Ovary (tissue), 9 donors: ENCODE measurements around the gene CEP83. TPM values are rescaled to one million over a fixed set of nuclear protein-coding genes. Genes with fewer than 3 reads are reported as not detected.
"Not testable (repeated sequence)": the region's sequence is repeated elsewhere in the genome, so short reads cannot be mapped to it uniquely, and the experiment has no call there.

Experiments
- DNase-seq, 5 donors: peaks; one replicate each; pipeline ENCODE4 v3.0.0-alpha.2; 2019 to 2020
- H3K27ac ChIP-seq, 2 donors: fragments of 200-600 bp; one replicate each; pipeline versions ENCODE4 v1.5.1 to v1.8.0; 2019 to 2022
- H3K27me3 ChIP-seq: fragments of 200-600 bp; one replicate; pipeline ENCODE4 v1.8.0; 2022
- H3K36me3 ChIP-seq: fragments of 200-600 bp; sonication (generic); one replicate; pipeline ENCODE4 v1.5.1; 2019
- H3K4me1 ChIP-seq: one replicate; pipeline ENCODE4 v1.8.1; 2013; ENCODE audit warnings: mild to moderate bottlenecking, moderate library complexity; ENCODE audit not compliant: insufficient read depth
- H3K4me3 ChIP-seq: fragments of 200-600 bp; sonication (generic); one replicate; pipeline ENCODE4 v1.5.1; 2017
- H3K9me3 ChIP-seq, 2 donors: fragments of 200-600 bp in 1 of 2; sonication (generic) in 1 of 2; one replicate each; pipeline versions ENCODE4 v1.5.1 to v1.8.1; 2013 to 2019; ENCODE audit warnings: mild to moderate bottlenecking in 1 of 2, moderate library complexity in 1 of 2
- EP300 ChIP-seq: sonication (generic); formaldehyde crosslinking; IDR thresholded peaks from one replicate; pipeline ENCODE4 v1.6.1; 2017; ENCODE audit warnings: antibody characterized with exemption
- POLR2A ChIP-seq: fragments of 450-650 bp; IDR thresholded peaks from one replicate; pipeline ENCODE4 v1.6.1; 2017; ENCODE audit warnings: antibody characterized with exemption, mild to moderate bottlenecking, moderate library complexity
- WGBS, 3 donors: extraction: QIAGEN DNeasy Blood & Tissue Kit in 1 of 3; methylation state at CpG; one replicate each; pipeline versions ENCODE4 v1.1.5 to v1.1.7; 2013 to 2017; 5-methylcytosine and 5-hydroxymethylcytosine counted together
- intact Hi-C, 4 donors: fragments of 100-400 bp; cut with DNase I; formaldehyde crosslinking; loops; one replicate each; pipeline versions ENCODE4 v1.11.0 to v1.15.1; 2022 to 2023
- polyA plus RNA-seq, 2 donors: library from polyadenylated mRNA; stranded (reverse); fragments of 200-250 nt in 1 of 2; fragments of 350-450 nt in 1 of 2; fragmentation: Illumina TruSeq in 1 of 2; extraction: RNeasy Lipid Tissue Mini Kit (QIAGEN cat#74804) in 1 of 2; gene quantifications; one replicate each; pipeline ENCODE4 v1.2.3, GENCODE V29; 2013 to 2014
- total RNA-seq, 7 donors: library from RNA; depleted of rRNA in 2 of 7; stranded (reverse); fragments of >200 nt in 2 of 7; fragmentation: NEBNext Ultra II Directional in 3 of 7; extraction: Animal tissue kit (Norgen Biotek cat#: 25700) in 3 of 7; gene quantifications; one replicate each; pipeline versions ENCODE4 v1.1.0 to v1.2.4, GENCODE V29; 2016 to 2023
- TF ChIP-seq, protein P1 (sequence below), 3 donors: fragments of 450-650 bp in 2 of 3; fragments of 200-600 bp in 1 of 3; IDR thresholded peaks; one replicate each; pipeline versions ENCODE4 v1.5.1 to v1.8.0; 2016 to 2022; ENCODE audit warnings: antibody characterized with exemption in 3 of 3, mild to moderate bottlenecking in 1 of 3
- donor health status: DM: no; HTN: no; CAD: no; lungs with moderate emphysema.
- donor health status: DM: no; HTN: no; CAD: no.
- donor health status: Bipolar disorder and iron deficiency.
- donor health status: DM: yes; HTN: yes; CAD: no.
- donor health status: DM: no; HTN: no; CAD: no.
- donor health status: DM: yes; HTN: yes; CAD: no.

The CEP83 gene
- total and polyA plus RNA-seq, 9 donors = 5.5 to 47.6 (median 17.3) TPM

DNA sequence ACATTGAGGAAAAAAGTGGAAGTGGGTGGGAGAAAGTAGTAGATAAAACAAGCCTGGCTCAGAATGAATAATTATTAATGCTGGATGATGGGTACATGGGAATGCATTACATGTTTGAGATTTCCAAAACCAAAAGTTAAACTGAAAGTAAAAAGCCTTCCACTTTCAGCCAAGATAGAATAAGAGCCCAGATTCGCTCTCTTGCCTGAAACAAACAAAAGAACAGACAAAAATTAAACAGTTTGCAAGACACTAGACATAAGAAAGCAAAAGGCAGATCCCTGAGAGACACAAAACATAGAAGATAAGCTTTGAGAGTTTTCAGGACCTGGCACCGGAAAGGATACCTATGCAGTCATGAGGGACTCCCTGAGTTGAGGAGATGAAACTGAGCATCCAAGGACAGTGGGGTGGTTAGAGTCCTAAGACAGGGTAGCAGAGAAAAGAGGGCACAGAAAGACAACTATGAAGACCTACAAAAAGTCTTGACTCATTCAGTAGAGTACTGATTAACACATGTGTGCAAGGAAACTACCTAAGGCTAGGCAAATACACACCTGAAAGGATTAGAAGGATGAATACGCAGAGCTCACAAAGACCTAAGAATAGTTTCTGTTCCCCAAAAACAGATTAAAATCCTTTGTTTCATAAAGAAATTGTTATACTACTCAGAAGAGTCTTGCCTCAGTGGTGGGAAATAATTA is 54.1 kb downstream of the CEP83 start:
- Histone ChIP-seq H3K4me1 (no peaks in the 10 kb centered on the region), H3K36me3 (no peaks in the 10 kb centered on the region), H3K27me3 (no peaks in the 10 kb centered on the region), H3K4me3 (peak overlapping the region; percentile 13), H3K27ac (peak overlapping the region; percentile 50 to 59), H3K9me3 (no peaks in the 10 kb centered on the region)
- intact Hi-C loops = no loop called here
- DNase-seq = no peak
- TF ChIP-seq EP300 (no peak), POLR2A (no peak)
- TF ChIP-seq, protein P1, sequence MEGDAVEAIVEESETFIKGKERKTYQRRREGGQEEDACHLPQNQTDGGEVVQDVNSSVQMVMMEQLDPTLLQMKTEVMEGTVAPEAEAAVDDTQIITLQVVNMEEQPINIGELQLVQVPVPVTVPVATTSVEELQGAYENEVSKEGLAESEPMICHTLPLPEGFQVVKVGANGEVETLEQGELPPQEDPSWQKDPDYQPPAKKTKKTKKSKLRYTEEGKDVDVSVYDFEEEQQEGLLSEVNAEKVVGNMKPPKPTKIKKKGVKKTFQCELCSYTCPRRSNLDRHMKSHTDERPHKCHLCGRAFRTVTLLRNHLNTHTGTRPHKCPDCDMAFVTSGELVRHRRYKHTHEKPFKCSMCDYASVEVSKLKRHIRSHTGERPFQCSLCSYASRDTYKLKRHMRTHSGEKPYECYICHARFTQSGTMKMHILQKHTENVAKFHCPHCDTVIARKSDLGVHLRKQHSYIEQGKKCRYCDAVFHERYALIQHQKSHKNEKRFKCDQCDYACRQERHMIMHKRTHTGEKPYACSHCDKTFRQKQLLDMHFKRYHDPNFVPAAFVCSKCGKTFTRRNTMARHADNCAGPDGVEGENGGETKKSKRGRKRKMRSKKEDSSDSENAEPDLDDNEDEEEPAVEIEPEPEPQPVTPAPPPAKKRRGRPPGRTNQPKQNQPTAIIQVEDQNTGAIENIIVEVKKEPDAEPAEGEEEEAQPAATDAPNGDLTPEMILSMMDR (IDR thresholded peaks at IDR 0.05) = no peak
- 10 to 20% (median 12%) methylated on average over 3 of the region's 3 CpGs for WGBS, 3 donors

DNA sequence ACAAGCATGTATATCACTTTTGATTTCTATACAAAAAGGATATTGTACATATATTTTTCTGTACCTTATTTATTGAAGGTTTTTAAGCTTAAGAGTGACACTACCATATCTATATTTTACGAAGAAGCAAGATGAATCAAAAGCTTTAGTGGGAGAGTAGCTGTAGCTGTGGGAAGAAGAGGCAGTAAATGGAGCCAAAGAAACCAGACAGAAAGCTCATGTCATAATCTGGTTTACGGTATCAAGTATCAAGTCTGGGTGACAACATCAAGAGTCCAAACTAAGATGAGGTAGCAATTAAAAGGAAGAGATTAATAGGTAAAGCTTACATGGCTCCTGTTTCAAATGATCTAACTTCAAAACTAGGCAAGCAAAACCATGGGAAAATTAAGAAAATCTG is 54.8 kb downstream of the CEP83 start:
- WGBS, 3 donors = 43 to 54% (median 51%) methylated on average over 2 of the region's 2 CpGs
- Histone ChIP-seq H3K4me3 (no peak overlapping the region), H3K36me3 (no peaks in the 10 kb centered on the region), H3K27me3 (no peaks in the 10 kb centered on the region), H3K9me3 (no peaks in the 10 kb centered on the region), H3K27ac (peak overlapping the region in 1 of 2 donors; percentile 59), H3K4me1 (no peaks in the 10 kb centered on the region)
- DNase-seq = no peak
- TF ChIP-seq POLR2A (no peak), EP300 (no peak)
- TF ChIP-seq, protein P1 (IDR thresholded peaks at IDR 0.05) = no peak
- intact Hi-C loops = no loop called here

DNA sequence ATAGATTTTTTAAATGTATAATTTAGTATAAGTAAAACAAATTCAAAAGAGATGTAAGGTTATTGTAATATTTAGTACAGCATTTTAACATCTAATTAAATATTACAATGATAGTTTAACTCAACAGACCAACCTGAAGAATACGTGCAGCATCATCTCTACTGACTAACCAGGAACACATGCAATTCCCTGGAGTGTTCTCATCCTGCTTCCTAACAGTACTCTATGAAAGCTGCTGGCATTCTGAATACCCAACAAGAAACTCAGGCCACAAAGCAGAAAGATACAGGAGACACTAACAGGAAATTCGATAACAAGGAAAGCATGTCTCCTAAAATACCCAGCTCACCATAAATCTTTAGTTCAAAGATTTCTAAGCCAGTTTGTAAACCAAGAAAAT is 58.3 kb downstream of the CEP83 start:
- intact Hi-C loops = no loop called here
- Histone ChIP-seq H3K36me3 (no peaks in the 10 kb centered on the region), H3K4me1 (no peaks in the 10 kb centered on the region), H3K27ac (no peak overlapping the region), H3K27me3 (no peaks in the 10 kb centered on the region), H3K9me3 (no peaks in the 10 kb centered on the region), H3K4me3 (no peak overlapping the region)
- TF ChIP-seq POLR2A (no peak), EP300 (no peak)
- TF ChIP-seq, protein P1 (IDR thresholded peaks at IDR 0.05) = no peak
- DNase-seq = no peak
- 93 to 96% (median 93%) methylated on average over 2 of the region's 2 CpGs for WGBS, 3 donors

DNA sequence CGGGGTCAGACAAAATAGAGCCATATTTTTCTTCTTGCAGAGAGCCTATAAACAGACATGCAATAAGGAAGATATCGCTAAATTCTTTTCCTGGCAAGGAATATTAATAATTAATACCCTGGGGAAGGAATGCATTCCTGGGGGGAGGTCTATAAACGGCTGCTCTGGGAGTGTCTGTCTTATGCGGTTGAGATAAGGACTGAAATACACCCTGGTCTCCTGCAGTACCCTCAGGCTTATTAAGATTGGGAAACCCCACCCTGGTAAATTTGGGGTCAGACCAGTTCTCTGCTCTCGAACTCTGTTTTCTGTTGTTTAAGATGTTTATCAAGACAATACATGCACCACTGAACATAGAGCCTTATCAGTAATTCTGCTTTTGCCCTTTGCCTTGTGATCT is 61.0 kb downstream of the CEP83 start:
- DNase-seq, intact Hi-C loops, H3K36me3 ChIP-seq, H3K4me3 ChIP-seq, H3K9me3 ChIP-seq, H3K4me1 ChIP-seq, H3K27me3 ChIP-seq, H3K27ac ChIP-seq: not testable (repeated sequence)
- WGBS, 3 donors = 85 to 88% (median 86%) methylated on average over 5 of the region's 5 CpGs

DNA sequence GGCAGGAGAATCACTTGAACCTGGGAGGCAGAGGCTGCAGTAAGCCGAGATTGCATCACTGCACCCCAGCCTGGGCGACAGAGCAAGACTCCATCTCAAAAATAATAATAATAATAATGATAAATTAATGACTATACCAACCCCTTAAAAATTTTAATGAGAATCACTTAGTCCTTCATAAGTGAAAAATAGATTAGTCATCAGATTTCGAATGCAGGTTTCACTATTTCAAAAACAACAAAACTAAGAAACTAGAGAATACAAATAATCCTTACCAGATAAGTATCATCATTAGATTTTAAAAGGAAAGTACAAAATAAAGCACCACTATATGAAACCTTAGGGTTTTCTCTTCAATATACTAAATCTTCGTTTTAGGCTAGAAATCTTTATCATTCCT is 62.3 kb downstream of the CEP83 start:
- Histone ChIP-seq H3K27ac (no peak overlapping the region), H3K4me3 (no peak overlapping the region), H3K9me3 (no peaks in the 10 kb centered on the region), H3K36me3 (no peaks in the 10 kb centered on the region), H3K4me1 (no peaks in the 10 kb centered on the region), H3K27me3 (no peaks in the 10 kb centered on the region)
- TF ChIP-seq, protein P1 (IDR thresholded peaks at IDR 0.05) = no peak
- TF ChIP-seq EP300 (no peak), POLR2A (no peak)
- intact Hi-C loops = no loop called here
- no peak for DNase-seq
- WGBS, 3 donors = 95 to 98% (median 96%) methylated on average over 4 of the region's 4 CpGs

DNA sequence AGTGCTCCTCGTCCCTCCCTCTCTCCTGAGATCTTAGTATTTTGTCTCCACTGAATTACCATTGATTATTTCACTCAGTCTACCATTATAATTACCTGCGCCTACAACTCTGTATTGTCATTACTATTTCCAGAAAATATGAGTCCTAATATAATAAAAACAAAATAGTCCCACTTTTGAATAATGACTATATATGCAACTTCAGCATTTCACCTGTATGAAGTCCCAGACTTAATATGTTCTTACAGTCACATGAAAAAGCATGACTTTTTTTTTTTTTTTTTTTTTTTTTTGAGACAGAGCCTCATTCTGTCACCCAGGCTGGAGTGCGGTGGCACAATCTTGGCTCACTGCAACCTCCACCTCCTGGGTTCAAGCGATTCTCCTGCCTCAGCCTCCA is 63.7 kb downstream of the CEP83 start:
- intact Hi-C loops, H3K4me1 ChIP-seq, H3K9me3 ChIP-seq, H3K4me3 ChIP-seq, H3K27me3 ChIP-seq, H3K36me3 ChIP-seq, DNase-seq, H3K27ac ChIP-seq: not testable (repeated sequence)
- 98% methylated on average over 4 of the region's 4 CpGs for WGBS, 3 donors
